Ramos (cell line): ENCODE data around the gene NOB1.

ENCODE experiments used
- in situ Hi-C: fragments of 300-500 bp; cut with MboI; formaldehyde crosslinking; loops from one replicate; pipeline ENCODE4 v1.14.3; 2022; ENCODE audit warnings: low sequenced_read_pairs; ENCODE audit not compliant: unreplicated experiment

Gene NOB1

DNA sequence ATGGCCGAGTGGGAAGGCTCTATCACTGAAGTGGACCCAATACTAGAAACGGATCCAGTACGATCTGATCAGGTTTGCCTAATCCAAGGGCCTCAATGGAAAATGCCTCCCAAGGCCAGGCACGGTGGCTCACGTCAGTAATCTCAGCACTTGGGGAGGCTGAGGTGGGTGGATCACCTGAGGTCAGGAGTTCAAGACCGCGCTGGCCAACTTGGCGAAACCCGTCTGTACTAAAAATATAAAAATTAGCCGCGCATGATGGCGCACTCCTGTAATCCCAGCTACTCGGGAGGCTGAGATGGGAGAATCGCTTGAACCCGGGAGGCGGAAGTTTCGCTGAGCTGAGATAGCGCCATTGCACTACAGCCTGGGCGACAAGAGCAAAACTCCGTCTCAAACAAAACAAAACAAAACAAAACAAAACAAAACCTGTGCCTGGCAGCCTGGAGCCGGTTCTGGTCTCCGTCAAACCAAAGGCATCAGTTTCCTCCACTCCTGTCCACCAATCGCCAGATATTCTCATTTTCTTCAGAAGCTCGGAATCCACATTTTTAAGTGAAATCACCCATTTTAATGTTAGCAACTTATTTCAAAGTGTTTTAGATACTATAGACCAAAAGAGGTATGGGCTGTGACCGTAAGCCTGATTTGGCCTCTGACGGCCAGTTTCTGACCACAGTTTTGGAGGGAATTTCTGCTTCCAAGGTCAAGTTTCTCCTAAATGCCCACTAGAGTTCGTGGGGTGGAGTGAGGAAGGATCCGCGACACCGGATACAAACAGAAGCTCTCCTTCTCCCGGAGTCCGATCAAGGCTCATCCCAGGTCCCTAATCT, 29.0 kb downstream of the NOB1 start:
- in situ Hi-C loops = no loop called here

DNA sequence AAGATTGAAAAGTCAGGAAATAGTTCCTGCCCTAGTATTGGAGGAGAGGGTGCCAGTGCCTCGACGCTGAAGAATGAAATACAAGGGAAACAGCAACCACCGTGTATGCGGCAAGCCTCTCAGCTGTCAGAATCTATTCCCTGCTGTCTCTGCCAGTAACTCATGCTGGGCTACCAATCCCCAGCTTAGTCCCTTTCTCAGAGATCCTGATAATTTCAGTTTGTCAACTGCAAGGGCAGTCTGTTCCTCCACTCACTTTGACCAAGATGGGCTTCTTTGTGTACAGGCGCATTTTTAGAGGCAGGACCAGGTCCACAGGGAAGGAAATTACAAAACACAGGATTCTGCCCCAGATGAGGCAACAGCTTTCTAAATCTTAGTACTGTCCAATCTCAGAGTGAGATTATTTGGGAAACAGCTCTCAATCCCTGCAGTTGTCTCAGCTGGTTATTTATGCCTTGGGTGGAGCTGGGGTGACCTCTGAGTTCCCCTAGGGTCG, 29.7 kb downstream of the NOB1 start:
- in situ Hi-C loops = no loop called here

DNA sequence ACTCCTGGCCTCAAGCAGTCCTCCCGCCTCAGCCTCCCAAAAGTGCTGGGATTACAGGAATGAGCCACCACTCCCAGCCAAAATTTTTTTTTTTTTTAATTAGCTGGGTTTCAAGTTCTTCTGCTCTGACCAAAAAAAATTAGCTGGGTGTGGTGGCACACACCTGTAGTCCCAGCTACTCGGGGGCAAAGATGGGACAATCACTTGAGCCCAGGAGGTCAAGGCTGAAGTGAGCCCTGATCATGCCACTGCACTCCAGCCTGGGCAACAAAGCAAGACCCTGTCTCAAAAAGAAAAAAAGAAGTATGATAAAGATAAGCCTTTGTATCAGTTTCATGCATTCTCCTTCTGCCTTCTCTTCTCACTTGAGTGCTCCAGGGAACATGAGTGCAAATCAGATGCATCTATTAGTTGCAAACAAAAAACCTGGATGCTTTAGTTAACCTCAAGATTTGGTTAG, 30.3 kb downstream of the NOB1 start:
- in situ Hi-C loops = no loop called here

DNA sequence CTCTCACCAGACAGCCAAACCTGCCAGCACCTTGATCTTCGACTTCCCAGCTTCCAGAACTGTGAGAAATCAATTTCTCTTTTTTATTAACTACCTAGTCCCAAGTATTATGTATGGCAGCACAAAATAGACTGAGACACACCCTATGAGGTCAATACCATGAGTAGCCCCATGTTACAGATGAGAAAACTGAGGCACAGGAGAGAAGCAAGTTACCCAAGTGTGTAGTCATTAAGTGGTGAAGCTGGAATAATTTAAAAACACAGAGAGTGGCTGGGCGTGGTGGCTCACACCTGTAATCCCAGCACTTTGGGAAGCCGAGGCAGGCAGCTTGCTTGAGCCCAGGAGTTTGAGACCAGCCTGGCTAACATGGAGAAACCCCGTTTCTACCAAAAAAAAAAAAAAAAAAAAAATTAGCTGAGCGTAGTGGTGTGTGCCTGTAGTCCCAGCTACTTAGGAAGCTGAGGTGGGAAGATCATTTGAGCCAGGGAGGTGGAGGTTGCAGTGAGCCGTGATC, 33.2 kb downstream of the NOB1 start:
- in situ Hi-C loops = no loop called here

DNA sequence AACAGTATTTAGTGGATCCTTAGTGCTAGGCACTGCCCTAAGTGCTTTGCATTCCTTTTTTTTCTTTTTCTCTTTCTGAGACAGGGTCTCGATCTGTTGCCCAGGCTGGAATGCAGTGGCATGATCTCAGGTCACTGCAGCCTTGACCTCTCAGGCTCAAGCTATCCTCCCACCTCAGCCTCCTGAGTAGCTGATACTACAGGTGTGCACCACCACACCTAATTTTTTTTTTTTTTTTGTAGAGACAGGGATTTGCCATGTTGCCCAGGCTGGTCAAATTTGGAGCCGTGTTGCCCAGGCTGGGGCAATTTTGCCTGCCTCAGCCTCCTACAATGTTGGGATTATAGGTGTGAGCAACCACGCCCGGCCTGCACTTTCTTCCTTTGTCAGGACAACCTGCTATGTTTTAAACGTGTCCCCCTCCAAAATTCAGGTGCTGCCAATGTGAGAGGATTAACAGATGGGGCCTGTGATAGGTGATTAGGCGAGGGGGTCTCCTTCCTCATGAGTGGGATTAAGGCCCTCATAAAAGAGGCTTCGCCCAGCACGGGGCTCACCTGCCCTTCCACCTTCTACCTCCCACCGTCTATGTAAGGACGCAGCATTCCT, 33.8 kb downstream of the NOB1 start:
- in situ Hi-C loops = no loop called here

DNA sequence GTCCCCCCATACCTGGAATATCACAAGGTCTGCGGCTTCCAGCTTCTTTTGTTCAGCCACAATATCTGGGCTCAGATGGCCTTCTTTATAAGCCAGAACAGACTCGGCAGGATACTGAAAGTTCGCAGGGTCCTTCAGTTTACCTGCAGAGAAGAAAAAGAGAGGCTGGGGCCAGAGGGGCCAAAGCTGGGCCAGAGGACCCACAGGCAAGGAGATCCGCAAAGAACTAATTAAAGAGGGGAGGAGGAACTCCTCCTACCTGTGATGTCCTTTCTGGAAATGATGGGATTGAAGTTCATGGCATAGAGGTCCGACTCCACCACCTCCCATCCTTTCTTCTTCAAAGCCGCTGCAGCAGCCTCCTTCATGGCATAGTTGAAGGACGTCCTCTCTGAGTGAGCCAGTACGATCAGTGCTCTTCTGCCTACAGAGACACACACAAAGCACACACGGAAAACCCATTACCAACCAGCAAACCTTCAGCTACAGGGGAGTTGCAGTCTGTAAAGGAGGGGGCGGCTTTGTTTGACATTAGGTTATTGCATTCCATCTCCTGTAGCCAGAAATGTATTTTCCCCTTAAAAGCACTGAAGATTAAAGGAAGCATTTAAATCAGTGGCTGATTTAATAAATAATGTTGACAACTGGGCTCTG, 36.5 kb downstream of the NOB1 start:
- in situ Hi-C loops = loop anchor here (10.0 kb wide), 1 partner anchor 217 kb away; no protein-coding TSS in a partner anchor

DNA sequence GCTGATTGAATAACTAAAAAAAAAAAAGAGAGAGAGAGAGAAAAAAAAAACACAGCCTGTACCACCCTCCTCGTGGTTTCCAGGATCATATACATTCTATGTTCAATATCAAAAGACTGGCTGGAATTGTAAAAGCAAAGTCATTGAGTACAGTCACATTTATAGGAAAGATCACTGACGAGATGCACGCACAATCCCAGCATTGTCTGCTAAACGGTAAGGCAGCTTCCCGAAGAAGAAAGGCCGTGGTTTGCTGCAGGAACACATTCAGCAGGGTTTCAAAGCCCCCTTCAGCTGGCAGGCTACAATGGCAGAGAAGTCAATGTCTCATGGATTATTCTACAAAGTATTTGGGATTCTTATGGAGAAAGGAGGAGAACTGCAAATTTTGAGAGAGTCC, 37.7 kb downstream of the NOB1 start:
- in situ Hi-C loops = loop anchor here (10.0 kb wide), 1 partner anchor 218 kb away; no protein-coding TSS in a partner anchor

DNA sequence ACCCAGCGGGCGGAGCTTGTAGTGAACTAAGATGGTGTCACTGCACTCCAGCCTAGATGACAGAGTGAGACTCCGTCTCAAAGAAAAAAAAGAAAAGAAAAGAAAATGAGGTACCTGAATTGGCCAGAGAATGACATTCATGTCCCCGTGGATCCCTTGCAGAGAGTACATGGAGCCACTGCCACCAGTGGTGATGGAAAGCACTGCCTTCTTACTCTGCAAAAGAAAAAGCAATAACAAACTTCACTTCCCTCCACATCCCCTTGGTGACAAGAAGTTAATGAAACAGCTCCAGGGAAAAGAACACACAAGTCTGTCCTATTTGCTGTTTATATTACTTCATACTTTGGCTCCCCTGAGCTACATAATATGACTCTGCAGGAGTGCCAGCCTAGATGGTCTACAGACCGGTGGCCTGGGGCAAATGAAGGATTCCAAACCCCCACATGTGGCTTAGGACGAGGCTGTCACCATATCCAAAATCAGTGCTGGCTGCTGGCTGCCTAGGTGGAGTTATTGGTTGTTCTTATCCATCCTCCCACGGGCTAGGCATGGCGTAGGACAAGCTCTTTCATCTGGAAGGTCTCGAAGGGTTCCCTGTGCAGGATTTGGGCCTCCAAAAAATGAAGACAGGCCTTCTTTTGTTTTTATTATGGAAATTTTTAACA, 41.7 kb downstream of the NOB1 start:
- in situ Hi-C loops = loop anchor here (10.0 kb wide), 1 partner anchor 222 kb away; no protein-coding TSS in a partner anchor

DNA sequence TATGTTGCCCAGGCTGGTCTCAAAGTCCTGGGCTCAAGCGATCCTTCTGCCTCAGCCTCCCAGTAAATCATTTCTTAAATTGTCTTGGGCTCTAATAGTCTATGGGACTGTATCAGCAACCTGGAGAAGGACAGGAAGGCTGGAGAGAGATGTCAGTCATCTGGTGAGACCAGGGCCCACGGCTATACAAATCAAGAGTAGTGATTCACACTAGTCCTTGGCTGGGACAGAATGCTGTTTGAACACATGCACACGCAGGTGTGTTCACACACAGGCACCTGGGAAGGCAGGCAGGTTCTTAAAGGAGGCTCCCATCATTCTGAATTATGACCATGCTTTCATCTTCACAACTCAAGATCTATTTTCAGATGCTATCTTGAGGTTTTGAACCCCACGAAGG, 42.4 kb downstream of the NOB1 start:
- in situ Hi-C loops = loop anchor here (10.0 kb wide), 1 partner anchor 223 kb away; no protein-coding TSS in a partner anchor

DNA sequence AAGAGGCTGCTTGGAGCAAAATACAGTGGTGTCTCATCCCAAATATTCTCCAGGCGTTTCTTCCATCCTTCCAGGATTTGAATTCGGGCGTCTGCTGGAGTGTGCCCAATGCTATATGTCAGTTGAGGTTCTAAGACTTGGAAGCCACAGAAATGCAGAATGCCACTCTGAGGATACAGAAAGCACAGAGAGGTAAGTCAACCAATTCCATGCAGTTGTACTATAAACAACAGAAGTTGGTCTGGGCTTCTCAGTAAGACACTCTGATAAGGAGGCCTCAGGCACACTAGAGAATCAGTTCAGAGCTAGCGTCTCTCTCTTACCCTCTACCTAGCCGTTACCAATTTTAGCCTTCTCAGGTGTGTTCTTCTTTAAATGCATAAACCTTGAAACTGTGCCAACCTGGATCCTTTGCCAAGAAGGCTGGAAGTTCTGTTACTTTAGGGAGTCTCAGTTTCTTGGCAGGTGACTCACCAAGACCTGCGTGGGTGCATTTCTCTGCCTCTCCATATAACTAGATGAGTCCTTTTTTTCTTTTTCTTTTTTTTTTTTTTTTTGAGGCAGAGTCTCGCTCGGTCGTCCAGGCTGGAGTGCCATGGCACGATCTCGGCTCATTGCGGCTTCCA, 43.5 kb downstream of the NOB1 start:
- in situ Hi-C loops = loop anchor here (10.0 kb wide), 1 partner anchor 224 kb away; no protein-coding TSS in a partner anchor

DNA sequence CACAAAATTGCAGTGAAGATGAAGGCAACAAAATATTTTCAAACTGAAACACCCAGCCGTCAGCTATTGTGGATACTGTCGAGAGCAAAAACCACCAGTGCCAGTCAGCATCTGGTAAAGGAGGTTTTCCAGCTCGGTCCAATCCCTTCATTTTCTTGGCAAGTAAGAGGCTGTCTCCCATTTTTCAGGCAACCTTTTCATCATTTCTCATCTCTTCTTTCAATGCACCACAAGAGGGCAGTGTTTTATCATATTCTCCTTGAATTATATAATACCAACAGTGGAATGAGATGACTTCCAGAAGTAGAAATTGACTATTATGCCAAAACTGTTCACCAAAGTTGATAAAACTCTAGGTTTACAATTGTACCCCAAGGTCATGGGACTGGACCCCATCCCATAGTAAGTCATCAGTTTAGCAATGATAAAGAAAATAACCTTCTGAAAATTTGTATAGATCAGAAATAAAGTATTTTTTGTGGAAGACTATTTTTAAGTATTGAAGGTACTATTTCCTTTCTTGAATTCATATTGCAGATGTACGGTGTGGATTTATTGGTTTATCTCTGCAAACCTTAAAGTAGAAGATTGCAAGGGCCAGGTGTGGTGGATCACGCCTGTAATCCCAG, 45.2 kb downstream of the NOB1 start:
- in situ Hi-C loops = loop anchor here (10.0 kb wide), 1 partner anchor 225 kb away; no protein-coding TSS in a partner anchor

DNA sequence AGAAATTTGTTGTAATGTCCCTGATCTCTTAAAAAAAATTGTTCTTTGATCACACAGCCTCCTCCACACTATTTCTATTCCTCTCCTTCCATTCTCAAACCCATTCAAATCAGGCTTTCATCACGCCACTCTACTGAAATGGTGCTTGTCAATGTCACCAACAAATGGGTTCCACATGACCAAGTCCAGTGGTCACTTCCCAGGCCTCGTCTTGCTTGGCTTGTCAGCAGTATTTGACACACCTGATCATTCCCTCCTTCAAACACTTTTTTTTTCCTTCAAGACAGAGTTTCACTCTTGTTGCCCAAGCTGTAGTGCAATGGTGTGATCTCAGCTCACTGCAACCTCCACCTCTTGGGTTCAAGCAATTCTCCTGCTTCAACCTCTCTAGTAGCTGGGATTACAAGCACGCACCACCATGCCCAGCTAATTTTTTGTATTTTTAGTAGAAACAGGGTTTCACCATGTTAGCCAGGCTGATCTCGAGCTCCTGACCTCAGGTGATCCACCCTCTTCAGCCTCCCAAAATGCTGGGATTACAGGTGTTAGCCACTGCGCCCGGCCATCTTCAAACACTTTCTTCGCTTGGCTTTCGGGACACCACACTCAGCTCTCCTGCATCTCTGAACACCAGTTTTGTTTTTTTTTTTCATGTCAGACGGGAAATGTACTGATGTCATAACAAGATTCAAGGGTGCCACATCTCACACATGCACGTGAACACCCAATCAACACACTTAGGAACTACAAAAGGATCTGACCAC, 46.6 kb downstream of the NOB1 start:
- in situ Hi-C loops = no loop called here

DNA sequence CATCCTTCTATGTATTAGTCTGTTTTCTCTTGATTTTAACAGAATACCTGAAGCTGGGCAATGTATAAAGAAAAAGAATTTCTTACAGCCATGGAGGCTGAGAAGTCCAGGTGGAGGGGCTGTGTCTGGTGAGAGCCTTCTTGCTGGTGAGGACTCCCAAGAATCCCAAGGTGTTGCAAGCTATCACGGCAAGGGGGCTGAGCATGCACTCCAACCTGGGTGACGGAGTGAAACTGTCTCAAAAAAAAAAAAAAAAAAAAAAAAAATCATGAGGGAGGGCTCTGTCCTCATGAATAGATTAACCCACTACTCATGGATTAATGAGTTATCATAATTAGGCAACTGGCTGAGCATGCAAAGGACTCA, 47.8 kb downstream of the NOB1 start:
- in situ Hi-C loops = no loop called here

DNA sequence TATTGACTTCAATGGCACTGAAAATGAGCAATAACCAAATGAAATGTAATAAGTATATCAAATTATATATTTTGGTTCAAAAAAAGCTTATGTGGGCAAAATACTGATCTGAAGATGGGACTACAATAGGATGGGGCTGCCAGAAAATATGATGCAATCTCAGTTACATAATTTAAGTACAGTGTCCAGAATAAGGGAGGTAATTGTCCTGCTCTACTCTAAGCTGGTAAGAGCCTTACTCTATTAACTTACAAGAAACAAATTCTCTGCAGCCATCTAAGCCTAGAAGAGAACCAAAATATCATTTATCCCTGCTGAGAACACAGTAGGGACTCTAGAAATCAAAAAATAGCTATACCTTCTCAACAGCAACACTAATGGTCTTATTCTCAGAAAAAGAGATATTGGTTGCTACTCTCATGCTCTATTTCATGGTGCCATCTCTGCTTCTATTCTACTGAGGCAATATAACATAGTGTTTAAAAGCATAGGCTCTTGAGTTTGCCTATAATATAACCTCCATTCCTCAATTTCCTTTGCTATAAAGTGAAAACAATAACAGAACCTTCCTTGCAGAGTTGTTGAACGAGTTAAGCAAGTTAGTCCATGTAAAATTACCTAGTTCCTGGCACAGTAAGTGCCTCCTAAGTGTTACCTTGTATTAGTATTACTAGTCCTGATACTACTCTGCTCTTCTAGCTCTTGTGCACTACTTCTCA, 48.3 kb downstream of the NOB1 start:
- in situ Hi-C loops = no loop called here

DNA sequence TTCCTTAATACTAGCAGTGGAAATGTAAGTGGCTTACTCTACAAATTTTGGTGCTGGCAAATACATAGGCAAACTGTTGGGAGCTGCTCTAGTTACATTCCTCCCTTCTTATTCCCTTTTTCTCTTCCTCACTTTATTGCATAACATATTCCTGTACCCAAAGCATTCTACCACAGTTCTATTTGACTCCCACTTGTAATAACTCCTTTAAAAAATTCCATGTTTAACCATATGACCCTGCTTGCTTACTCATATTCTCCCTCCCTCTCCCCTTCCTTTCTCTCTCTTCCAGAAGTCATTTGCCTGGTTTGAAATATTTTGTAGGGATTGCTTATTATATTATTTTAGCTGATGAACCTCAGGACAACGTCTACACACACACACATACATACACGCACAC, 51.1 kb downstream of the NOB1 start:
- in situ Hi-C loops = no loop called here

DNA sequence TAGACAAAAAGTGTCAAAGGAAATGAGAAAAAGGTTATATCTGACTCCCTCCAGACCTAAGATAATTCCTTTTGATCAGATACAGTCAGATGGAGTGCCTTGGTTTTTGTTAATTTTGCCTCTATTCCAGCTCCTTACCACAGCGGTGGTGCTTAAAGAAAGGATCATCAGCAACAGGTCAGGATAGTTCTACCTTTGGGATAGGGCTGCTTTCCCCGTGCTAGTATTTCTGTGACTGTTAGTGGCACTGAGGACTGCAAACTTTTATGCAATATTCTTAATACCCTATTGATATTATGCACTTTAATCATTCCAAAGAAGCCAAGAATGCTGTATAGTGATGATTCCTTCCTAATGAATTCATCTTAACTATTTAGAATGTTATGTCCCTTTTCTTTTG, 52.9 kb downstream of the NOB1 start:
- in situ Hi-C loops = no loop called here

DNA sequence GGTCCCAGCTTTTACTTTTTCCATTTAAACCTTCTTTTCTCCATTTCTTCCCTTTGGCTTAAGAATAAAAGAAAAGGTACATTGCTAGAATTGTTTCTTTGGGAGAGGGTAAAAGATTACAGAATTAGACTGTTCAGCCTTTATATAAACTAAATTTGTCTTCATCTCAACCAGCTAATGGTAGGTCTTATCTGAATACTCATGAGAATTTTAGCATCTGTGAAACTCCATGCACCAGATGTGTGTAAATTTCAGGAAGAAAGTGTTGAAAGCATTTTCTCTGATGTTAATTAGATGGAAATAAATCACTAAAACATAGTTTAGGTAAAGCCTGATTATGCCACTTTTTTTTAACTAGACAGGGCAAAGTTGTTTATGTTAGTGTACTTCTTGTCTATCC, 53.3 kb downstream of the NOB1 start:
- in situ Hi-C loops = no loop called here

DNA sequence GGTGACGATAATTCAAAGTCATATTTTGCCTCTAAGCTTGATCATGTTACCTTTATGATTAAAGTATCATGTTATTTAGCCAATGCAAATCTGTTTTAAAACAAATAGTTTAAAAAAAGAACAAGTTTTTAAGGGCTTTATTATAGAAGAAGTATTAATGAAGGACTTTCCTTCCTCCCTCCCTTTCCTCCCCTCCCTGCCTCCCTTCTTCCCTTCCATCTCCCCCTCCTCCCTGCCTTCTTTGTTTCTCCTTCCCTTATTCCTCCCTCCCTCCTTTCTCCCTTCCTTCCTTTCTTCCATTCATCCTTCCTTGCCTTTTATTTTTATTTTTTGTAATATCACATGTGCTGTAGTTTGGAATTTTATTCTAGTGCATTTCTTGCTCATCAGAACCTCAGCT, 54.8 kb downstream of the NOB1 start:
- in situ Hi-C loops = no loop called here
